SJSA1 (cell line): Measurements from ENCODE around the gene DNAJC1. TPM values are rescaled to one million over a fixed set of nuclear protein-coding genes. Genes with fewer than 3 reads are reported as not detected.

Source experiments
- DNase-seq, 2 experiments: peaks; one replicate each; pipeline ENCODE4 v3.0.0-alpha.2; 2015 to 2020; ENCODE audit warnings: low spot score in 2 of 2, low read depth in 1 of 2
- H3K27ac ChIP-seq: fragments of 250-450 bp; sonication (Bioruptor Pico); 2 replicates; pipeline ENCODE4 v1.5.1; 2020; ENCODE audit warnings: mild to moderate bottlenecking, moderate library complexity
- H3K27me3 ChIP-seq: fragments of 250-450 bp; sonication (Bioruptor Pico); replicated peaks from 2 replicates; pipeline ENCODE4 v1.5.1; 2020; ENCODE audit warnings: mild to moderate bottlenecking, moderate library complexity
- H3K36me3 ChIP-seq: fragments of 250-450 bp; sonication (Bioruptor Pico); 2 replicates; pipeline ENCODE4 v1.5.1; 2020; ENCODE audit warnings: mild to moderate bottlenecking
- H3K4me1 ChIP-seq: fragments of 250-450 bp; sonication (Bioruptor Pico); replicated peaks from 2 replicates; pipeline ENCODE4 v1.6.1; 2021; ENCODE audit warnings: mild to moderate bottlenecking
- H3K4me3 ChIP-seq: fragments of 250-450 bp; sonication (Bioruptor Pico); 2 replicates; pipeline ENCODE4 v1.5.1; 2020; ENCODE audit warnings: mild to moderate bottlenecking
- H3K9me3 ChIP-seq: fragments of 250-450 bp; sonication (Bioruptor Pico); replicated peaks from 2 replicates; pipeline ENCODE4 v1.5.1; 2020; ENCODE audit warnings: mild to moderate bottlenecking
- total RNA-seq: library from RNA; depleted of rRNA; stranded (reverse); fragments of >200 nt; shearing (Covaris generic); gene quantifications from 2 replicates; pipeline ENCODE4 v1.2.3, GENCODE V29; 2014

DNAJC1 gene
- total RNA-seq, 1 experiment from 2014 or later: 78.3 TPM

- no peaks in the 10 kb centered on the region for H3K27me3 ChIP-seq
- no peak overlapping the region for H3K4me3 ChIP-seq
- H3K4me1 ChIP-seq: no peaks in the 10 kb centered on the region
- no peaks in the 10 kb centered on the region for H3K9me3 ChIP-seq
- no peak overlapping the region for H3K27ac ChIP-seq
- DNase-seq: no peak
- no peaks in the 10 kb centered on the region for H3K36me3 ChIP-seq
These were observed 245.3 kb downstream of the DNAJC1 start for GRCh38 chr10:21758239-21758638.

GRCh38 chr10:21757185-21757901 lies 246.2 kb downstream of the DNAJC1 start:
- Histone ChIP-seq H3K27ac (no peak overlapping the region), H3K36me3 (no peaks in the 10 kb centered on the region), H3K27me3 (no peaks in the 10 kb centered on the region), H3K4me3 (no peak overlapping the region), H3K4me1 (no peaks in the 10 kb centered on the region), H3K9me3 (no peaks in the 10 kb centered on the region)
- no peak for DNase-seq

DNA sequence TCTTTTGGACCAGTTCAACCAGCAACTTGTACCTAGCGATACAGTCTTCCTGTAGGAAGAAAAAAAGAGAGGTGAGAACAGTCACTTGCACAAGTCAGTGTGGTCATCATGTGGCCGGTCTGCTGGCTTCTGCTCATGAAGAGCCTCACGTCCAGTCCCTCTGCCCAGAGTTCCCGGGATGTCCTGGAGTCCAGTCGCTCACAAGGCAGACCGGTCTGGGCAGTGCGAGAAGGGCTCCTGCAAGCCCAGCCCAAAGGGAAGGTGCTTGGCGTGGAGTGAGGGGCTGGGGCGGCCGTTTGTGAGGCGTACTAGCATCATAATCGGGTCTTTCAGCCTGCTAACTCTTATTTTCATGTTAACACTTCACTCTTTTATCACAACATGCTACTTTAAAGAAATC lies 246.8 kb downstream of the DNAJC1 start:
- Histone ChIP-seq H3K36me3 (no peaks in the 10 kb centered on the region), H3K27ac (no peak overlapping the region), H3K9me3 (no peaks in the 10 kb centered on the region), H3K27me3 (no peaks in the 10 kb centered on the region), H3K4me1 (no peaks in the 10 kb centered on the region), H3K4me3 (no peak overlapping the region)
- no peak for DNase-seq

GRCh38 chr10:21754410-21755011 lies 249.0 kb downstream of the DNAJC1 start:
- no peaks in the 10 kb centered on the region for H3K9me3 ChIP-seq
- no peaks in the 10 kb centered on the region for H3K4me1 ChIP-seq
- H3K27me3 ChIP-seq: no peaks in the 10 kb centered on the region
- H3K36me3 ChIP-seq: no peaks in the 10 kb centered on the region
- H3K27ac ChIP-seq: no peak overlapping the region
- DNase-seq: no peak
- H3K4me3 ChIP-seq: no peak overlapping the region

GRCh38 chr10:21753497-21754270 lies 249.8 kb downstream of the DNAJC1 start:
- Histone ChIP-seq H3K27me3 (no peaks in the 10 kb centered on the region), H3K36me3 (no peaks in the 10 kb centered on the region), H3K27ac (no peak overlapping the region), H3K9me3 (no peaks in the 10 kb centered on the region), H3K4me3 (no peak overlapping the region), H3K4me1 (no peaks in the 10 kb centered on the region)
- no peak for DNase-seq

DNA sequence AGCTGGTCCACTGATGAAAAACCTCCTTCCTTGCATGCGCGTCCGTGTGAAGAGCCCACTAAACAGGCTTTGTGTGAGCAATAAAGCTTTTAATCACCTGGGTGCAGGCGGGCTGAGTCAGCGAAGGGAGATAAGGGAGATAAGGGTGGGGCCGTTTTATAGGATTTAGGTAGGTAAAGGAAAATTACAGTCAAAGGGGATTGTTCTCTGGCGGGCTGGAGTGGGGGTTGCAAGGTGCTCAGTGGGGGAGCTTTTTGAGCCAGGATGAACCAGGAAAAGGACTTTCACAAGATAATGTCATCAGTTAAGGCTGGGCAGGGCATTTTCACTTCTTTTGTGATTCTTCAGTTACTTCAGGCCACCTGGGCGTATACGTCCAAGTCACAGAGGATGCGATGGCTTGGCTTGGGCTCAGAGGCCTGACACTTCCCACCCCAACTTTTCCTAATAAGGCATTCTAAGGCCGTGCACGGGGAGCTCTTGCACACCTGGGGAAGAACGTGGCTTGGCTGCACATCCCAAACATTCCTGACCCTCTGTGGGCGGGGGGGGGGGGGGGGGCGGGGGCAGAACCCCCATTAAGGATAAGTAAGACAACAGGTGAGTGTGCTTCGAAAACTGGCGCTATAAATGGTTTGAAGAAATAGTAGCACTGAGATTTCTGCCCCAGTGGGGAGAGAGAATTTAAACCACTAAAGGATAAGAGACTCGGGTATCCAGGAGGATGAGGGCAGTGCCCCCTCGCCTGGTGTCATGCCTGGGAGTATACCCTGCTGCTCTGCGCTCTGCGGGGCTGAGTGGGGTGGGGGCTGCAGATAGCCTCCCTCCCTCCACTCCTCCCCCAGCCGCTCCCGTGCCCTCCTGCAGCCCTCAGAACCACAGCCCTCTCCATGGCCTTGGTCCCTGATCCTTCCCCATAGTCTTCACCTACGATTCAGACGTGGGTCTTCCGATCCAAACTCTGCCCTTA lies 251.9 kb downstream of the DNAJC1 start:
- H3K4me1 ChIP-seq: no peaks in the 10 kb centered on the region
- H3K27ac ChIP-seq: no peak overlapping the region
- no peak overlapping the region for H3K4me3 ChIP-seq
- H3K9me3 ChIP-seq: no peaks in the 10 kb centered on the region
- H3K36me3 ChIP-seq: no peaks in the 10 kb centered on the region
- DNase-seq: no peak
- no peaks in the 10 kb centered on the region for H3K27me3 ChIP-seq

GRCh38 chr10:21750424-21750823 lies 253.1 kb downstream of the DNAJC1 start:
- H3K4me3 ChIP-seq: no peak overlapping the region
- DNase-seq: no peak
- H3K27ac ChIP-seq: no peak overlapping the region
- H3K36me3 ChIP-seq: no peaks in the 10 kb centered on the region
- H3K4me1 ChIP-seq: no peaks in the 10 kb centered on the region
- H3K9me3 ChIP-seq: no peaks in the 10 kb centered on the region
- no peaks in the 10 kb centered on the region for H3K27me3 ChIP-seq

DNA sequence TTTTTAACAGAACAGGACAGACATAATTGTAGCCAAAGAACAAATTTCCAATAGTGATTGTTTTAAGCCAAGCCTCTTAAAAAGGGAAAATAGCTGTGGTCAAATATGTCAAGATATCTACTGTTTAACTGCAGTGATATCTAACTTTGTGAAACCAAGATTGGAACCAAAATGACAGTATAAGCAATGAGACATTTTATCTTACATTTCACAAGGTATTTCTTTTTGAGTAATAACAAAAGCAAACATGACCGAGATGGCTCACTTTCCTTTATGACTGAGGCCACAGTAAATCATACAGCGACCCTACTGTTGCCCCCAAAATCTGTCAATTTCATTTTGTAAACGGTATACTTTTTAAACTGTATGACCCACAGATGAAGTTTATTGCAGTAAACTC lies 253.7 kb downstream of the DNAJC1 start:
- Histone ChIP-seq H3K4me1 (no peaks in the 10 kb centered on the region), H3K9me3 (no peaks in the 10 kb centered on the region), H3K27ac (no peak overlapping the region), H3K4me3 (no peak overlapping the region), H3K27me3 (no peaks in the 10 kb centered on the region), H3K36me3 (peaks cover under 1% of the 10 kb centered on the region; the same call in 1 of the 2 replicates)
- no peak for DNase-seq

DNA sequence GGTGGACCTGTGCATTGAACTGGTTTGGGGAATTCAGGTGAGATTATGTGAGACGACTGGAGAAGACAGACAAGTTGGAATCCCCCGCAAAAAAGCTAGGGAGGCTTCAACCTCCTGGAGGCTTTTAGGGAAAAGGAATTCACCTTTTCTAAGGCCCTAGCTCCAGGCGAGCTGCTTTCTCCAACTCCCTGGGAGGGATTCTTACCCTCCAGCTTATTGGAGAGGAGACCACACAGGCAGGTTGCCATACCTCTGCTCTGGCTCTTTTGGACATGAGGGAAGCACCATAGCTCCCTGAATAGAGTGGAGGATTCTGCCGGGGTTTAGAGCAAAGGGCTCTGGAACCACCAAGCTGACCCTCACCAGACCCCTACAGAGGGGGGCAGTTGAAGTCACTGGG lies 255.7 kb downstream of the DNAJC1 start:
- DNase-seq: no peak
- no peak overlapping the region for H3K27ac ChIP-seq

DNA sequence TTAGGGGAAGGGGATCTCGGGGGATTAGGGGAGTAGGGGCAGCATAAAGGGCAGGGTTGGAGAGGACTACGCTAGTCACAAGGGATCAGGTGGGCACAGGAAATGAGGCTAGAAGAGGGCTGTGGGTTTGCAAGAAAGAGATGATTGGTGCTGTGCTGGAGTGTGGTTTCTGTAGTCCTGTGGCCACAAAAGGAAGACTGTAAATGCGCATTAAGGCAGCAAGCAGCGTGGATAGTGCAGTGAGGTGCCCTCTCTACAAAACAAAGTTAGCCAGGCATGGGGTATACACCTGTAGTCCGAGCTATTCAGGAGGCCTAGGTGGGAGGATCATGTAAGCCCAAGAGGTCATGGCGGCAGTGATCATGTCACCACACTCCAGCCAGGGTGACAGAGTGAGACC lies 257.4 kb downstream of the DNAJC1 start:
- no peak for DNase-seq
- Histone ChIP-seq H3K36me3 (peaks cover 37% of the 10 kb centered on the region), H3K27me3 (no peaks in the 10 kb centered on the region), H3K9me3 (no peaks in the 10 kb centered on the region), H3K27ac (no peak overlapping the region), H3K4me3 (no peak overlapping the region), H3K4me1 (no peaks in the 10 kb centered on the region)

More for the DNA sequence above, 255.7 kb downstream of the DNAJC1 start:
- H3K4me3 ChIP-seq: no peak overlapping the region
- no peaks in the 10 kb centered on the region for H3K27me3 ChIP-seq
- H3K4me1 ChIP-seq: no peaks in the 10 kb centered on the region
- no peaks in the 10 kb centered on the region for H3K9me3 ChIP-seq
- H3K36me3 ChIP-seq: peaks cover 20% of the 10 kb centered on the region

DNA sequence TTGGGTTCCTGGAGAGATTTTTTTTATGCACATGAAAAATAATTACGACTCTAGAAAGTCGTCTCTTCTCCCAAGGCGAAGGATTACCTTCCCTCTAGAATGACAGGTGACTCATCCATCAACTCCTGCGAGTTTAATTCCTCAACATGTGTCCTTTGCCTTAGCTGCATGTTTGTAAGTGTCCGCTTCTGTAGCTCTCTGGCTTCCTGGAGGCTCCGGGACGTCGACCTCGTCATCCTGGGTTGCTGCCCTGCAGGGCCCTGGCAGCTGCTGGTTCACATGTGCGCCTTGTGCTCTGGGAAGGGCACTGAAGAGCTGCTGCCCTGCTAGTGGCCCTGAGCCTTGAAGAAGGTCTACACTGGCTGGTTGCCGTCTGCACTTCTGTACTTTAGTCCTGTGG lies 259.3 kb downstream of the DNAJC1 start:
- H3K27me3 ChIP-seq: no peaks in the 10 kb centered on the region
- no peak overlapping the region for H3K4me3 ChIP-seq
- H3K36me3 ChIP-seq: peaks cover 56% of the 10 kb centered on the region
- H3K27ac ChIP-seq: no peak overlapping the region
- no peaks in the 10 kb centered on the region for H3K4me1 ChIP-seq
- H3K9me3 ChIP-seq: no peaks in the 10 kb centered on the region
- DNase-seq: no peak

GRCh38 chr10:21742740-21743412 lies 260.7 kb downstream of the DNAJC1 start:
- no peaks in the 10 kb centered on the region for H3K9me3 ChIP-seq
- no peak for DNase-seq
- H3K27ac ChIP-seq: no peak overlapping the region
- H3K4me1 ChIP-seq: no peaks in the 10 kb centered on the region
- peaks cover 66% of the 10 kb centered on the region for H3K36me3 ChIP-seq
- no peaks in the 10 kb centered on the region for H3K27me3 ChIP-seq
- no peak overlapping the region for H3K4me3 ChIP-seq

- H3K9me3 ChIP-seq: no peaks in the 10 kb centered on the region
- H3K4me1 ChIP-seq: no peaks in the 10 kb centered on the region
- H3K36me3 ChIP-seq: peaks cover 75% of the 10 kb centered on the region
- no peak overlapping the region for H3K4me3 ChIP-seq
- H3K27ac ChIP-seq: no peak overlapping the region
- no peaks in the 10 kb centered on the region for H3K27me3 ChIP-seq
- no peak for DNase-seq
These were observed 262.5 kb downstream of the DNAJC1 start for GRCh38 chr10:21740989-21741388.
